ENCODE data around the gene ZNF335. TPM values are rescaled to one million over a fixed set of nuclear protein-coding genes. Genes with fewer than 3 reads are reported as not detected.

Gene ZNF335
- total and polyA plus RNA-seq, 2 of the 8 experiments (the other 6 are each of a cell fraction or from before 2014, with no cell fraction given), result 12.4 to 14.6 TPM

- no peak for TF ChIP-seq RBBP5 (IDR thresholded peaks at IDR 0.05; ENCODE audit: borderline replicate concordance, low read depth, low read length)
- no peak for TF ChIP-seq TEAD4 (IDR thresholded peaks at IDR 0.05; ENCODE audit: low read depth, low read length)
- TF ChIP-seq BACH1 (IDR thresholded peaks at IDR 0.05; ENCODE audit: low read length), result no peak
- no peak for TF ChIP-seq POU5F1 (IDR thresholded peaks at IDR 0.05; ENCODE audit: low read depth, low read length)
Measured at GRCh38 chr20:45998337-45998736, 26.3 kb upstream of the ZNF335 start (continued).

Data from H1 (cell line).